ENCODE results near the gene PTCD3.

DNA sequence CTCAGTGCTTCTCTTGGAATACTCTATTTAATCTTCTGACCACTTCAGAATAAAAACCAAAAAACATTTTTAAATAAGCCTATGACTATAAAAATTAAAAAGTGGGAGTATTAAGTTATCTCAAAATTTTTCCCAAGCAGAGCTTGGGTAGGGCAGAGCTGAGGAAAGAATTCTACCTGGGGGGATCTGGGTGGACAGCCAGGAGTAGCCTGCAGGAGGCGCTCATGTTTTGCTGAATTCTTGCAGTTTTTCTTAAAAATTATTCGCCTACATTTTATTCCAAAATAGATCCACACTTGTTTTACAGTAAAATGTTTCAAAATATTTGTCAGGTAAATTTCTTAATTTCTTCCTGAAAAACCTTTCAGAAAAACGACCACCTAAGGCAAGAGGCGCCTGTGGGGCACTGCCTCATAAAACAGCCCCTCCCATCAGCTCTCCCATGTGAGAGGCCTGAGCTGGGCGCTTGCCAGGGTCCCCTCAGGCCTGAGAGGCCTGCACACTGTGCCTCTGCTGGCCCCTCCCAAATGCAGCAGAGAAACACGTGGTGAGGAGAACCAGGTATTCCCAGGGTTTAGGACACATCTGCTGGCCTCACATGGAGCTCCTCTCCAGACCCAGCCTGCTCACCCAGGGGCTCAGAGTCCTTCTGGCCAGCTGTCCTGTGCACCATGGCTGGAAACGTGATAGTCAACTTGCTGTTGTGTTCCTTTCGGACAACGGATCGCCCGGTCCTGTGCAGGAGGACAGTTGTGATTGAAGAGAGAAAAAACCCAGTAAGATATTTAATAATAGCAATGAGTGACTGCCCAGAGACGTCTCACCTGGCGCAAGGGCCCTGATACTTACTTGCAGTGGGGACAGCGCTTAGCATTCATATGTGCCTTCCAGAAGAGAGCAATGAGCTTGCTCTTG is 17.8 kb upstream of the PTCD3 start:
- TF ChIP-seq, protein P1, sequence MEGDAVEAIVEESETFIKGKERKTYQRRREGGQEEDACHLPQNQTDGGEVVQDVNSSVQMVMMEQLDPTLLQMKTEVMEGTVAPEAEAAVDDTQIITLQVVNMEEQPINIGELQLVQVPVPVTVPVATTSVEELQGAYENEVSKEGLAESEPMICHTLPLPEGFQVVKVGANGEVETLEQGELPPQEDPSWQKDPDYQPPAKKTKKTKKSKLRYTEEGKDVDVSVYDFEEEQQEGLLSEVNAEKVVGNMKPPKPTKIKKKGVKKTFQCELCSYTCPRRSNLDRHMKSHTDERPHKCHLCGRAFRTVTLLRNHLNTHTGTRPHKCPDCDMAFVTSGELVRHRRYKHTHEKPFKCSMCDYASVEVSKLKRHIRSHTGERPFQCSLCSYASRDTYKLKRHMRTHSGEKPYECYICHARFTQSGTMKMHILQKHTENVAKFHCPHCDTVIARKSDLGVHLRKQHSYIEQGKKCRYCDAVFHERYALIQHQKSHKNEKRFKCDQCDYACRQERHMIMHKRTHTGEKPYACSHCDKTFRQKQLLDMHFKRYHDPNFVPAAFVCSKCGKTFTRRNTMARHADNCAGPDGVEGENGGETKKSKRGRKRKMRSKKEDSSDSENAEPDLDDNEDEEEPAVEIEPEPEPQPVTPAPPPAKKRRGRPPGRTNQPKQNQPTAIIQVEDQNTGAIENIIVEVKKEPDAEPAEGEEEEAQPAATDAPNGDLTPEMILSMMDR (IDR thresholded peaks at IDR 0.05) = peak; percentile 29 to 60 (median 35)
- TF ChIP-seq POLR2A (IDR thresholded peaks at IDR 0.05) = no peak

All from testis (tissue), 2 donors.